SHP77 treated with DMSO at 0.1 percent for 48 hours (cell line): ENCODE measurements around the gene F13B.
"Not testable (repeated sequence)": the region's sequence is repeated elsewhere in the genome, so short reads cannot be mapped to it uniquely, and the experiment has no call there.

Experiments used
- DNase-seq: peaks from one replicate; lab custom pipeline; 2025; lab: John Stamatoyannopoulos, UW

Gene F13B

GRCh38 chr1:197042676-197043341 lies 24.3 kb downstream of the F13B start:
- DNase-seq = peak; percentile 51

- no peak for DNase-seq
These were observed 25.3 kb downstream of the F13B start for GRCh38 chr1:197041486-197042353.

- no peak for DNase-seq
These were observed 30.2 kb downstream of the F13B start for GRCh38 chr1:197036861-197037260.

GRCh38 chr1:197034631-197035339 lies 32.3 kb downstream of the F13B start:
- not testable (repeated sequence) for DNase-seq

GRCh38 chr1:197029749-197030148 lies 37.3 kb downstream of the F13B start:
- no peak for DNase-seq

GRCh38 chr1:197027359-197027758 lies 39.7 kb downstream of the F13B start:
- no peak for DNase-seq

GRCh38 chr1:197024460-197024859 lies 42.6 kb downstream of the F13B start:
- no peak for DNase-seq

- DNase-seq = no peak
These were observed 45.3 kb downstream of the F13B start for GRCh38 chr1:197021716-197022115.

- DNase-seq = no peak
These were observed 49.4 kb downstream of the F13B start for GRCh38 chr1:197017558-197018146.

- DNase-seq = no peak
These were observed 50.3 kb downstream of the F13B start for GRCh38 chr1:197016751-197017150.

- DNase-seq = no peak
These were observed 53.8 kb downstream of the F13B start for GRCh38 chr1:197013234-197013633.

- DNase-seq = no peak
These were observed 55.4 kb downstream of the F13B start for GRCh38 chr1:197011614-197012013.

- no peak for DNase-seq
These were observed 58.2 kb downstream of the F13B start for GRCh38 chr1:197008861-197009260.

GRCh38 chr1:197003132-197003531 lies 63.9 kb downstream of the F13B start:
- no peak for DNase-seq

GRCh38 chr1:197001828-197002227 lies 65.2 kb downstream of the F13B start:
- no peak for DNase-seq

- no peak for DNase-seq
These were observed 69.6 kb downstream of the F13B start for GRCh38 chr1:196997423-196997822.

- DNase-seq = no peak
These were observed 73.1 kb downstream of the F13B start for GRCh38 chr1:196993916-196994315.

GRCh38 chr1:196991919-196992651 lies 75.0 kb downstream of the F13B start:
- peak; percentile 90 for DNase-seq
